ENCODE data around the gene RGPD6.
"Not testable (repeated sequence)": the region's sequence is repeated elsewhere in the genome, so short reads cannot be mapped to it uniquely, and the experiment has no call there.

Gene RGPD6

GRCh38 chr2:110480084-110480483 lies 96.9 kb downstream of the RGPD6 start:
- not testable (repeated sequence) for DNase-seq

- not testable (repeated sequence) for DNase-seq
Observed at GRCh38 chr2:110477370-110477769, 99.7 kb downstream of the RGPD6 start.

- DNase-seq = not testable (repeated sequence)
Observed at GRCh38 chr2:110476952-110477351, 100.1 kb downstream of the RGPD6 start.

- not testable (repeated sequence) for DNase-seq
Observed at GRCh38 chr2:110475627-110476359, 101.2 kb downstream of the RGPD6 start.

- DNase-seq = not testable (repeated sequence)
Observed at GRCh38 chr2:110474898-110475297, 102.1 kb downstream of the RGPD6 start.

- not testable (repeated sequence) for DNase-seq
Observed at GRCh38 chr2:110473059-110473358, 104.0 kb downstream of the RGPD6 start.

GRCh38 chr2:110472171-110473058 lies 104.6 kb downstream of the RGPD6 start, which contains the start of gene LIMS4:
Gene LIMS4, minus strand, starts transcription at chr2:110472816. Its CDS starts 38 bp downstream, at chr2:110472778.
- DNase-seq = not testable (repeated sequence)

GRCh38 chr2:110468921-110469320 lies 108.1 kb downstream of the RGPD6 start:
- not testable (repeated sequence) for DNase-seq

- not testable (repeated sequence) for DNase-seq
Observed at GRCh38 chr2:110465312-110465711, 111.7 kb downstream of the RGPD6 start.

All from T-helper 9 cell (primary cell).